HG02678 (cell line): ENCODE results near the gene ADAMTSL3.

Experiments
- ATAC-seq: cut with Tn5 transposase; IDR thresholded peaks from one replicate; pipeline ENCODE4 v1.9.1; 2021; ENCODE audit warnings: mild to moderate bottlenecking, moderate library complexity; ENCODE audit not compliant: unreplicated experiment

ADAMTSL3 gene

GRCh38 chr15:83913034-83913632 is 259.2 kb downstream of the ADAMTSL3 start:
- no peak for ATAC-seq

- no peak for ATAC-seq
Observed at GRCh38 chr15:83914906-83915305, 261.0 kb downstream of the ADAMTSL3 start.

- no peak for ATAC-seq
Observed at GRCh38 chr15:83917432-83917831, 263.5 kb downstream of the ADAMTSL3 start.

- no peak for ATAC-seq
Observed at GRCh38 chr15:83918011-83918410, 264.1 kb downstream of the ADAMTSL3 start.

- peak; percentile 71 for ATAC-seq
Observed at GRCh38 chr15:83919319-83919830, 265.5 kb downstream of the ADAMTSL3 start.

GRCh38 chr15:83919978-83920510 is 266.1 kb downstream of the ADAMTSL3 start:
- ATAC-seq = no peak

- ATAC-seq = no peak
Observed at GRCh38 chr15:83922649-83923294, 268.8 kb downstream of the ADAMTSL3 start.

- ATAC-seq = no peak
Observed at GRCh38 chr15:83926116-83926515, 272.2 kb downstream of the ADAMTSL3 start.

GRCh38 chr15:83927704-83928391 is 273.9 kb downstream of the ADAMTSL3 start:
- peak; percentile 38 for ATAC-seq

GRCh38 chr15:83928392-83928734 is 274.4 kb downstream of the ADAMTSL3 start:
- peak; percentile 92 for ATAC-seq

GRCh38 chr15:83928878-83929418 is 275.0 kb downstream of the ADAMTSL3 start:
- peak; percentile 37 for ATAC-seq

- no peak for ATAC-seq
Observed at GRCh38 chr15:83929619-83930018, 275.7 kb downstream of the ADAMTSL3 start.

- no peak for ATAC-seq
Observed at GRCh38 chr15:83930392-83931212, 276.7 kb downstream of the ADAMTSL3 start.

- ATAC-seq = no peak
Observed at GRCh38 chr15:83935774-83936173, 281.9 kb downstream of the ADAMTSL3 start.

GRCh38 chr15:83940136-83940535 is 286.2 kb downstream of the ADAMTSL3 start:
- ATAC-seq = no peak

- ATAC-seq = no peak
Observed at GRCh38 chr15:83943043-83943442, 289.1 kb downstream of the ADAMTSL3 start.

- no peak for ATAC-seq
Observed at GRCh38 chr15:83943849-83944404, 290.0 kb downstream of the ADAMTSL3 start.

GRCh38 chr15:83947156-83947555 is 293.2 kb downstream of the ADAMTSL3 start:
- no peak for ATAC-seq

- ATAC-seq = no peak
Observed at GRCh38 chr15:83954506-83954905, 300.6 kb downstream of the ADAMTSL3 start.

- peak; percentile 98 for ATAC-seq
Observed at GRCh38 chr15:83955806-83956265, 301.9 kb downstream of the ADAMTSL3 start.
